ENCODE measurements around the gene AR. TPM values are rescaled to one million over a fixed set of nuclear protein-coding genes. Genes with fewer than 3 reads are reported as not detected.

Gene AR
- total and polyA plus RNA-seq, 2 of the 13 experiments (the other 11 are each of a cell fraction or from before 2014, with no cell fraction given) = not detected

- no peaks in the 10 kb centered on the region for H3K36me3 ChIP-seq (replicated peaks in 1 of 2; ENCODE audit: control insufficient read depth in 1 of 2, insufficient read depth in 2 of 2, low read length in 2 of 2)
- FAIRE-seq (no peak), ATAC-seq (no peak), DNase-seq (ENCODE audit: low spot score) (no peak)
- H3K27me3 ChIP-seq (ENCODE audit: control insufficient read depth in 1 of 2, insufficient read depth in 2 of 2, low read length in 2 of 2) = no peaks in the 10 kb centered on the region
- no peak overlapping the region for H3K27ac ChIP-seq (ENCODE audit: extremely low read length, insufficient read depth, low read length)
- 0% methylated on average over 1 of the region's 1 CpG for WGBS (ENCODE audit: low lambda C conversion rate)
- no peaks in the 10 kb centered on the region for H3K4me1 ChIP-seq (ENCODE audit: insufficient read depth, low read length)
- no peak overlapping the region for H3K4me2 ChIP-seq (ENCODE audit: low read depth, low read length)
- in situ Hi-C loops (cut with HindIII; ENCODE audit: extremely low pct_ligation_motif_present, low pct_unique_long_range_greater_than_20kb) (no loop called here), intact Hi-C loops (cut with micrococcal nuclease; ENCODE audit: unreplicated experiment) (no loop called here)
- H3K9ac ChIP-seq (ENCODE audit: insufficient read depth, low read depth, low read length) = no peak overlapping the region
- H4K20me1 ChIP-seq (ENCODE audit: insufficient read depth, low read length) = no peaks in the 10 kb centered on the region
- H3K9me3 ChIP-seq (ENCODE audit: low read length) = no peaks in the 10 kb centered on the region
- H3K4me3 ChIP-seq (replicated peaks in 1 of 3; ENCODE audit: insufficient read depth in 1 of 3, low read depth in 2 of 3, low read length in 3 of 3) = no peak overlapping the region
- ChIA-PET POLR2A (no interaction called here), CTCF (ENCODE audit: low intra/inter-chr PET ratio, low total read pairs) (no interaction called here)
- H2AFZ ChIP-seq (ENCODE audit: low read length) = no peak overlapping the region
- no TSS peak for BruUV-seq (replicated peaks)
- H3K79me2 ChIP-seq (ENCODE audit: insufficient read depth, low read length) = no peaks in the 10 kb centered on the region
- TF ChIP-seq ARID5B (CRISPR knock-in tag; IDR thresholded peaks at IDR 0.05) (no peak), KAT7 (CRISPR knock-in tag; IDR thresholded peaks at IDR 0.05; ENCODE audit: borderline replicate concordance) (no peak), ELF3 (CRISPR knock-in tag; IDR thresholded peaks at IDR 0.05) (no peak), RNF2 (conservative IDR thresholded peaks at IDR 0.05; ENCODE audit: low read depth) (no peak), HNRNPUL1 (IDR thresholded peaks at IDR 0.05; ENCODE audit: low read depth, low read length) (no peak), ZBTB21 (CRISPR knock-in tag; IDR thresholded peaks at IDR 0.05) (no peak), ZSCAN21 (CRISPR knock-in tag; IDR thresholded peaks at IDR 0.05; ENCODE audit: borderline replicate concordance) (no peak), ZNF687 (CRISPR knock-in tag; IDR thresholded peaks at IDR 0.05) (no peak), ZNF124 (CRISPR knock-in tag; IDR thresholded peaks at IDR 0.05) (no peak), MTA1 (CRISPR knock-in tag; IDR thresholded peaks at IDR 0.05; ENCODE audit: borderline replicate concordance) (no peak), TIGD3 (CRISPR knock-in tag; IDR thresholded peaks at IDR 0.05; ENCODE audit: borderline replicate concordance) (no peak), ZSCAN22 (CRISPR knock-in tag; IDR thresholded peaks at IDR 0.05) (no peak), PREB (CRISPR knock-in tag; IDR thresholded peaks at IDR 0.05) (no peak)
- TF ChIP-seq, protein P1, sequence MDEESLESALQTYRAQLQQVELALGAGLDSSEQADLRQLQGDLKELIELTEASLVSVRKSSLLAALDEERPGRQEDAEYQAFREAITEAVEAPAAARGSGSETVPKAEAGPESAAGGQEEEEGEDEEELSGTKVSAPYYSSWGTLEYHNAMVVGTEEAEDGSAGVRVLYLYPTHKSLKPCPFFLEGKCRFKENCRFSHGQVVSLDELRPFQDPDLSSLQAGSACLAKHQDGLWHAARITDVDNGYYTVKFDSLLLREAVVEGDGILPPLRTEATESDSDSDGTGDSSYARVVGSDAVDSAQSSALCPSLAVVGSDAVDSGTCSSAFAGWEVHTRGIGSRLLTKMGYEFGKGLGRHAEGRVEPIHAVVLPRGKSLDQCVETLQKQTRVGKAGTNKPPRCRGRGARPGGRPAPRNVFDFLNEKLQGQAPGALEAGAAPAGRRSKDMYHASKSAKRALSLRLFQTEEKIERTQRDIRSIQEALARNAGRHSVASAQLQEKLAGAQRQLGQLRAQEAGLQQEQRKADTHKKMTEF (CRISPR knock-in tag; IDR thresholded peaks at IDR 0.05) = no peak
Observed at GRCh38 chrX:67536564-67536963, 7.3 kb upstream of the AR start.
